HEK293T (cell line): ENCODE data around the gene OGT.
A peak's percentile ranks its signal among the peaks of the same experiment; 100 is the strongest.

ENCODE experiments used
- CTCF ChIA-PET: fragments of 350-600 bp; formaldehyde crosslinking; extraction: SDS; loops from one replicate; lab custom pipeline; 2021; ENCODE audit warnings: antibody characterized with exemption, inconsistent platforms; lab: Yijun Ruan, JAX
- POLR2A ChIA-PET: fragments of 350-600 bp; formaldehyde crosslinking; extraction: SDS; loops from one replicate; lab custom pipeline; 2020; ENCODE audit warnings: antibody characterized with exemption, inconsistent platforms; lab: Yijun Ruan, JAX
- DNase-seq: peaks from one replicate; pipeline ENCODE4 v3.0.0; 2012; ENCODE audit warnings: mixed read lengths; ENCODE audit errors: extremely low spot score
- ARNT ChIP-seq: fragments of 450-650 bp; IDR thresholded peaks from 2 replicates; pipeline ENCODE4 v1.6.1; 2017; ENCODE audit warnings: mild to moderate bottlenecking
- BHLHE40 ChIP-seq: fragments of 450-650 bp; IDR thresholded peaks from 2 replicates; pipeline ENCODE4 v1.6.1; 2016; ENCODE audit warnings: mild to moderate bottlenecking, moderate library complexity, borderline replicate concordance
- CTBP1 ChIP-seq: fragments of 450-650 bp; IDR thresholded peaks from 2 replicates; pipeline ENCODE4 v1.6.1; 2016; ENCODE audit warnings: borderline replicate concordance
- ELF4 ChIP-seq: fragments of 450-650 bp; IDR thresholded peaks from 2 replicates; pipeline ENCODE4 v1.6.1; 2017; ENCODE audit warnings: antibody characterized with exemption
- FOXA1 ChIP-seq: fragments of 450-650 bp; IDR thresholded peaks from 2 replicates; pipeline ENCODE4 v1.6.1; 2016; ENCODE audit warnings: mild to moderate bottlenecking
- FOXK2 ChIP-seq: fragments of 450-650 bp; IDR thresholded peaks from 2 replicates; pipeline ENCODE4 v1.6.1; 2016; ENCODE audit warnings: mild to moderate bottlenecking
- FOXM1 ChIP-seq: fragments of 450-650 bp; IDR thresholded peaks from 2 replicates; pipeline ENCODE4 v1.6.1; 2017; ENCODE audit warnings: mild to moderate bottlenecking, borderline replicate concordance
- HDGF ChIP-seq: fragments of 450-650 bp; IDR thresholded peaks from 2 replicates; pipeline ENCODE4 v1.6.1; 2017; ENCODE audit warnings: antibody characterized with exemption, borderline replicate concordance
- L3MBTL2 ChIP-seq: fragments of 450-650 bp; conservative IDR thresholded peaks from 2 replicates; pipeline ENCODE4 v1.6.1; 2016; ENCODE audit warnings: mild to moderate bottlenecking
- LEF1 ChIP-seq: fragments of 450-650 bp; IDR thresholded peaks from 2 replicates; pipeline ENCODE4 v1.6.1; 2017; ENCODE audit warnings: mild to moderate bottlenecking, borderline replicate concordance
- NFRKB ChIP-seq: fragments of 450-650 bp; IDR thresholded peaks from 2 replicates; pipeline ENCODE4 v1.6.1; 2016; ENCODE audit warnings: mild to moderate bottlenecking, moderate library complexity
- SP1 ChIP-seq: fragments of 450-650 bp; IDR thresholded peaks from 2 replicates; pipeline ENCODE4 v1.6.1; 2017
- SUZ12 ChIP-seq: fragments of 450-650 bp; IDR thresholded peaks from 2 replicates; pipeline ENCODE4 v1.6.1; 2016; ENCODE audit warnings: mild to moderate bottlenecking
- TARDBP ChIP-seq: fragments of 450-650 bp; IDR thresholded peaks from 2 replicates; pipeline ENCODE4 v1.6.1; 2016
- ZNF384 ChIP-seq: fragments of 450-650 bp; IDR thresholded peaks from 2 replicates; pipeline ENCODE4 v1.6.1; 2016
- TF ChIP-seq, protein P1 (sequence below): fragments of 450-650 bp; IDR thresholded peaks from 2 replicates; pipeline ENCODE4 v1.6.1; 2016

The OGT gene

DNA sequence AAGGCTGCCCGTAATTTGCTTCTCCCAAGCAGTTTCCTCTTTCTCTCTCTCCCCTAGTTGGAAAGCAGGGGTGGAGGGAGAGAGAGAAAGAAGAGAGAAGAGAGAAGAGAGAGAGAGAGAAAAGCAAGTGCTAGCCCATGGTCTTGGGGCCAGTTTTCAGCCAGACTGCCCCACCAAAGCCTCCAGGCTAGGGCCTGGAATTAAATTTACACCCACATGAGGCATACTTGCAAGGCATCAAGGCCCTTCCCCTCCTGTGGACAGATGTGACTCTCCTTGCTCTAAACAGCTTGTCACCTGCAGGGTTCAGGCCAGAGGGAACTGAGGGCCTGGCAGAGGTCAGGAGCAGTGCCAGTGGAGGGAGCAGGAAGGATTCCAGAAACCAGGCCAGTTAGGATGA, 87.1 kb downstream of the OGT start:
- POLR2A ChIA-PET = no interaction called here
- CTCF ChIA-PET = interaction anchor here (0.6 kb wide), 1 partner anchor 93 kb away, joined by 3 read pairs; no protein-coding TSS in a partner anchor
- DNase-seq = no peak
- TF ChIP-seq ARNT (no peak), ELF4 (no peak), BHLHE40 (no peak), CTBP1 (no peak), LEF1 (no peak), FOXM1 (no peak), FOXK2 (no peak), HDGF (no peak), ZNF384 (no peak), TARDBP (no peak), L3MBTL2 (no peak), FOXA1 (no peak), SP1 (no peak), SUZ12 (no peak), NFRKB (no peak)
- TF ChIP-seq, protein P1, sequence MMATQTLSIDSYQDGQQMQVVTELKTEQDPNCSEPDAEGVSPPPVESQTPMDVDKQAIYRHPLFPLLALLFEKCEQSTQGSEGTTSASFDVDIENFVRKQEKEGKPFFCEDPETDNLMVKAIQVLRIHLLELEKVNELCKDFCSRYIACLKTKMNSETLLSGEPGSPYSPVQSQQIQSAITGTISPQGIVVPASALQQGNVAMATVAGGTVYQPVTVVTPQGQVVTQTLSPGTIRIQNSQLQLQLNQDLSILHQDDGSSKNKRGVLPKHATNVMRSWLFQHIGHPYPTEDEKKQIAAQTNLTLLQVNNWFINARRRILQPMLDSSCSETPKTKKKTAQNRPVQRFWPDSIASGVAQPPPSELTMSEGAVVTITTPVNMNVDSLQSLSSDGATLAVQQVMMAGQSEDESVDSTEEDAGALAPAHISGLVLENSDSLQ = no peak

DNA sequence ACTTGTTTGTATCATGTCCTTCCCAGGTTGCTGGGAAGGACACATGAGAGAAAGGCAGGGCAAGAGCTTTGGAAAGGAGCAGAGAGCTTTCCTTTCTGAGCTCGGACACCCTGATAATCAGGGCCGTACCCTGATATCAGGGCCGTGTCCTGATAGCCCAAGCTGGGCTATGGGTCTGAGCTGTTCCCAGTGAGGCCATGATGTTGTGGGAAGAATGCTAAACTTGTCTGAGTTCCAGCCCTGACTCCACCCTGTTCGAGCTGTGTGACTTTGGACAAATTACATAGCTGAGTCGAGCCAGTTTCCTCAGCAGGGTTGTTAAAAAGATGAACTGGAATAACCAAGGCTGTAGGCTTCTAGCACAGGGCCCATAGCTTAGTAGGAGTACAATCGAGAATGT, 88.7 kb downstream of the OGT start:
- DNase-seq = no peak
- TF ChIP-seq ARNT = no peak
- no peak for TF ChIP-seq HDGF
- no peak for TF ChIP-seq FOXK2
- TF ChIP-seq, protein P1 = no peak
- TF ChIP-seq SP1 = no peak
- no peak for TF ChIP-seq BHLHE40
- no peak for TF ChIP-seq CTBP1
- no peak for TF ChIP-seq ELF4
- TF ChIP-seq NFRKB = no peak
- no peak for TF ChIP-seq TARDBP
- TF ChIP-seq L3MBTL2 = no peak
- no peak for TF ChIP-seq FOXA1
- no peak for TF ChIP-seq SUZ12
- no peak for TF ChIP-seq LEF1
- no peak for TF ChIP-seq FOXM1
- no peak for TF ChIP-seq ZNF384
- ChIA-PET CTCF (interaction anchor here (0.7 kb wide), 1 partner anchor 31 kb away, joined by 3 read pairs; no protein-coding TSS in a partner anchor), POLR2A (no interaction called here)

DNA sequence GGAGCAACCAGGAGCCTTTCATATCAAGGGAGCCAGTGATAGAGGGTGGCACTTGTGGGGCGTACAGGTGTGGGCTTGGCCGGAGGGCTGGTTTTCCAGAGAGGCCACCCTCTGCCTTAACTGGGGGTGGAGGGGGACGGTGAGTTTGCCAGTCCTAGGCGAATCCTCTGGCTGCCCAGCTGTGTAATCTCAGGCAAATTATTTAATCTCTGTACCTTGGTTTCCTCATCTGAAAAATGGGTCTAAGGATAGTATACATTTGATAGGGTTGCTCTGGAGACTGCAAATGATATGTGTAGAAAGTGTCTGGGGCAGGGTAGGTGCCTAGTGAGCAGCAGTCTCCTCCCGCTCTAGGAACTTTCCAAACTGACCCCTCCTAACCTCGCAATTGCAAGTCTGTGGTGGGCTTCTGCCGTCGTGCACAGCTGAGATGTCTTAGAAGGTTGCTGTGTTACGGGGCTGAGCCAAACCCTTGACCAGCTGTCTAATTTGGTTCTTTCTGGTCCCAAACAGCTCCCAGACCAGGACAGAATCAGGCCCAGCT, 89.2 kb downstream of the OGT start:
- CTCF ChIA-PET = no interaction called here
- POLR2A ChIA-PET = no interaction called here
- no peak for DNase-seq
- TF ChIP-seq HDGF (no peak), ARNT (no peak), TARDBP (no peak), NFRKB (no peak), BHLHE40 (no peak), LEF1 (no peak), CTBP1 (no peak), SP1 (no peak), FOXK2 (no peak), ZNF384 (no peak), FOXM1 (no peak), SUZ12 (no peak), ELF4 (no peak), FOXA1 (no peak), L3MBTL2 (no peak)
- TF ChIP-seq, protein P1 = no peak

DNA sequence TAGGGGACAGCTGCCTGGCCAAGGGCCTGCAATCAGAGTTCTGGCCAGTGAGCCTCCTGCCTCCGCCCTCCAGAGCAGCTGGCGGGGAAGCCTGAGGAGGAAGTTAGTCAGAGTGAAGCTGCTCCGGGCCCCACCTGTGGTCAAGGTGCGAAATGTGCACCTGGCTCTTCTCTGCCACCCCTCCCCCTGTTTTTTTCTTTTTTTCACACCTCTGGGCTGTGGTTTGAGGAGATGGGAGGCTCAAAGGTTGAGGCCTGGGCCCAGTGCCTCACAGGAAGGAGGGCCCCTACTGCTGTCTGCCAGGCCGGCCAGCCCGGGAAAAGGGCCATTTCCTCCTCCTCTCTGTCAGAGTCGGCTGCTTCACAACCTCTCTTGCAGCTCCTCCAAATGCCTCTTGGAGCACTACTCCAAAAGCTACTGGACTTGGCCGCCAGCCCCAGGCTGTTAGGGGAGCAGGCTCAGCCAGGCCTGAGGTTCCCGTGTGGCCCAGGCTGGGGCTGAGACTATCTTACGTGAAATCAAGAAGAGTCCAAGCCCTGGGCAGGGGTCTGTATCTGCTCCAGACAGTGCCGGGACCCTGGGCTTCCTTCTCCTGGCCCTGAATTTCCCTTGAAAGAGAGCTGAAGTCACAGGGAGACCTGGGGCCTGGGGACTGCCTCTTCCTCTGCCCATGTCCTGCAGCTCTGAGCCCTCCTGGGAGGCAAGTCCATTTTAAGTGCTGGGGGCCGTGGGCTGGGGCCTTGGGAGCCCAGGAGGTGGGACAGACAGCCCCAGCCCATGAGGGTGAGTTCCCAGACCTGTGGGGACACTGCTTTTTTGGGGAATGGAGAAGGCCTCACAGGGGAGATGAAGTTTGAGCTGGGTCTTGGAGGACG, 89.9 kb downstream of the OGT start:
- ChIA-PET CTCF (interaction anchor here (0.7 kb wide), 1 partner anchor 623 kb away, joined by 3 read pairs; no protein-coding TSS in a partner anchor), POLR2A (no interaction called here)
- DNase-seq = peak; percentile 67
- TF ChIP-seq, protein P1 = no peak

DNA sequence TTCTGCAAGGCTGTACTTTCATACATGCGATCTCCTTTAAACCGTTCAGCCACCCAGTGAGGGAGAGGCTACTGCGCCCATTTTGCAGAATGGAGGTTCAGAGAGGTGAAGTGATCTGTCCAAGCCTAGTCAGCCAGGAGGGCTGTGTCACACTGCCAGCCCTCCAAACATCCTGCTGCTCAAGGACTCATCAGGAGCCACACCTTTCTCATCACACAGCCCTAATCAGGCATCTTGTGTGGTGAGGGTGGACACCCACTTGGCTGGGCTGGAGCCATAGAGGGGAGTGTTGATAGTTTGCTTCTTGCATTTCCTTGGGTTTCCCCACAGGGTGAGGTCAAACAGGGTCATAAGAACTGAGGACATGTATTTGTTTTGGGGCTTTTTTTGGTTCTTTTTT, 90.8 kb downstream of the OGT start:
- POLR2A ChIA-PET = no interaction called here
- TF ChIP-seq ELF4 = no peak
- no peak for DNase-seq
- CTCF ChIA-PET = no interaction called here
